ENCODE measurements around the gene DZIP3.

GRCh38 chr3:108642526-108642925 is 53.0 kb downstream of the DZIP3 start:
- TF ChIP-seq CTCF (optimal IDR thresholded peaks at IDR 0.05 in 1 of 3, IDR thresholded peaks at IDR 0.05 in 1 of 3, conservative IDR thresholded peaks at IDR 0.05 in 1 of 3; ENCODE audit: extremely low read depth in 1 of 3, insufficient read depth in 2 of 3, low read length in 3 of 3) (no peak), EZH2 (IDR thresholded peaks at IDR 0.05; ENCODE audit: low read length) (no peak)

All from keratinocyte (primary cell).